Common myeloid progenitor, CD34-positive (primary cell): ENCODE results near the gene GAK.

Source experiments
- CTCF ChIA-PET: fragments of 350-600 bp; sonication (Branson Sonifier 250); formaldehyde crosslinking; loops from one replicate; lab custom pipeline; 2021; ENCODE audit warnings: antibody characterized with exemption; lab: Charles Lee
- POLR2A ChIA-PET: fragments of 350-600 bp; sonication (Branson Sonifier 250); formaldehyde crosslinking; loops from one replicate; lab custom pipeline; 2021; ENCODE audit warnings: antibody characterized with exemption; lab: Charles Lee
- DNase-seq, 3 donors: peaks; one replicate each; pipeline versions ENCODE4 v3.0.0 to v3.0.0-alpha.2; 2013
- H3K27ac ChIP-seq, 2 experiments: 1 replicate in 1 of 2; 2 replicates in 1 of 2; pipeline ENCODE4 v1.7.0; 2013; ENCODE audit warnings: inconsistent platforms in 2 of 2, low read length in 2 of 2, mild to moderate bottlenecking in 2 of 2, low read depth in 1 of 2, moderate library complexity in 1 of 2; ENCODE audit not compliant: severe bottlenecking in 2 of 2, insufficient read depth in 1 of 2, poor library complexity in 1 of 2
- H3K27me3 ChIP-seq, 5 experiments: replicated peaks in 2 of 5; 1 replicate in 3 of 5; 2 replicates in 2 of 5; pipeline versions ENCODE4 v1.6.1 to v1.7.0; 2013; ENCODE audit warnings: low read length in 4 of 5, mild to moderate bottlenecking in 2 of 5, moderate library complexity in 2 of 5, inconsistent platforms in 1 of 5; ENCODE audit not compliant: insufficient read depth in 5 of 5, control insufficient read depth in 4 of 5
- H3K36me3 ChIP-seq, 4 experiments: 1 replicate in 2 of 4; 2 replicates in 2 of 4; pipeline versions ENCODE4 v1.6.1 to v1.7.0; 2013; ENCODE audit warnings: low read length in 3 of 4, control low read depth in 1 of 4, mild to moderate bottlenecking in 1 of 4; ENCODE audit not compliant: control insufficient read depth in 4 of 4, insufficient read depth in 4 of 4
- H3K4me1 ChIP-seq, 4 experiments: 1 replicate in 3 of 4; 2 replicates in 1 of 4; pipeline versions ENCODE4 v1.6.1 to v1.7.1; 2013; ENCODE audit warnings: low read length in 3 of 4, mild to moderate bottlenecking in 3 of 4, control low read depth in 1 of 4, inconsistent platforms in 1 of 4, moderate library complexity in 1 of 4; ENCODE audit not compliant: control insufficient read depth in 4 of 4, insufficient read depth in 4 of 4; ENCODE audit errors: control extremely low read depth in 1 of 4
- H3K4me3 ChIP-seq, 7 experiments: 1 replicate in 4 of 7; 2 replicates in 3 of 7; pipeline versions ENCODE4 v1.5.1 to v1.7.0; 2013; ENCODE audit warnings: mild to moderate bottlenecking in 7 of 7, low read length in 6 of 7, moderate library complexity in 6 of 7, inconsistent platforms in 2 of 7, low read depth in 2 of 7, control low read depth in 1 of 7; ENCODE audit not compliant: insufficient read depth in 4 of 7, control insufficient read depth in 1 of 7; ENCODE audit errors: extremely low read depth in 1 of 7
- H3K9me3 ChIP-seq, 5 experiments: 1 replicate in 4 of 5; 2 replicates in 1 of 5; pipeline versions ENCODE4 v1.6.1 to v1.7.1; 2013; ENCODE audit warnings: low read length in 4 of 5, mild to moderate bottlenecking in 2 of 5, inconsistent platforms in 1 of 5, low read depth in 1 of 5, moderate library complexity in 1 of 5; ENCODE audit not compliant: control insufficient read depth in 4 of 5, insufficient read depth in 2 of 5; ENCODE audit errors: control extremely low read depth in 1 of 5
- WGBS: methylation state at CpG from one replicate; pipeline ENCODE4 v1.1.5; 2013; ENCODE audit not compliant: insufficient coverage; 5-methylcytosine and 5-hydroxymethylcytosine counted together

The GAK gene

DNA sequence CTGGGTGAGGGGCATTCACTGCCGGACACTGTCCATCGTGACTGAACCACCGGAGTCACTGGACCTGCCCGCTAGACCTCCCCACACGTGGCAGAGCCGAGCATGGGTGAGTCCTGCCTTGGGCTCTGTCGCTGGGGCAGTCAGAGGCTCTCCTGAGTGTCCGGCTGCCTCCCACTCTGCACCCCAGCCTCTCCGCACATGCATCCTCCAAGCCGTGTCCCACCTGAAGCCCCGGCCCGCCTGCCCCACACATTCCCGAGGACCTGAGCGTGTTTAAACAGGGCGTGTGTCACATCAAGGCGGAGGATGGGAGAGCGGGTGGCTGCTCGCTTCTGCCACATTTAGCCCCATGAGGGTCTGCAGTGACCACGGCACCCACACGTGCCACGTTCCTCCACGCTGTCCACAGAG, 110.9 kb downstream of the GAK start:
- Histone ChIP-seq H3K4me1 (peaks cover 0 to 4% (median 2%) of the 10 kb centered on the region in 4 experiments), H3K27ac (no peak overlapping the region), H3K36me3 (no peaks in the 10 kb centered on the region), H3K4me3 (no peak overlapping the region), H3K27me3 (peaks cover 4 to 86% (median 24%) of the 10 kb centered on the region in 5 experiments), H3K9me3 (peaks cover 0 to 6% (median 0%) of the 10 kb centered on the region in 5 experiments)
- POLR2A ChIA-PET: no interaction called here
- no peak for DNase-seq
- 93% methylated on average over 19 of the region's 22 CpGs for WGBS
- CTCF ChIA-PET: no interaction called here

DNA sequence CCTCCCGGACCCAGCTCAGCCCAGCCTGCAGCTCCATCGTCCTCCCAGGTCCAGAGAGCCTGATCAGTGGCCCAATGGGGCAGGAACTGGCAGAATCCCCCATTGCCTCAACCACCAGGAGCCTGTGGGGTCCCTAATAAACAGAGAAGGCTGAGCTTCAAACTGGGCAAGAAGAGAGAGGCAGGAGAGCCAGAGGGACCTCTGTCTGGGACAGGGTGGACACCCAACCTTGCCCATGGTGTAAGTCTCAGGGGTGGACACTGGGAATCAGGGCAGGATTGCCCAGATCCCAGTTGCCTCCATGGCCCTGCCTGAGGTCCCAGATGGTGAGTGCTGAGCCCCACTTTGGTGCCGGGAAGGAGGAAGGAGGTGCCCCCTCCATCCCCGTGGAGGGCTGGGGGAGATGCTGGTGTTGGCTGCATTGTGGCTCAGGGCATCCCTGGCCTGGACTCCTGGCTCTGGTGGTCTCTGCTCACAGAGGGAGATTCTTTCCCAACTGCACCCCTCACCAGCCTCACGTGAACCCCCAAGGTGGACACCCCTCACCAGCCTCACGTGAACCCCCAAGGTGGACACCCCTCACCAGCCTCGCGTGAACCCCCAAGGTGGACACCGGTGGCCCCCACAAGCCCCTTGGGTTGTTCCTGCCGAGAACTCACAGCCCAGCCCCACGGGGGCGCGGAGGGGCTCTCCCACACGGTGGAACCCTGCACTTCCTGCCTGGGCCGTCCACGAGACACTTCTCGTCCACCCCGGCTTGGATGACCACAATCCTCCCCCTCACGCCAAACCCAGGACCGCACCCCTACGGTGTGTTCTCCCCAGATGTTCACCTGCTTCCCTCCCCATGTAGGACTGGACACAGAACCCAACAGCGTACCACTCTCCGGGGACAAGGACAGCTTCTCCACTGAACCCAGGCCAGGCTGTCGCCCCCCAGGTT, 111.6 kb downstream of the GAK start:
- DNase-seq: no peak
- CTCF ChIA-PET: no interaction called here
- Histone ChIP-seq H3K4me3 (no peak overlapping the region), H3K27me3 (peaks cover 4 to 92% (median 24%) of the 10 kb centered on the region in 5 experiments), H3K4me1 (peaks cover 0 to 4% (median 1%) of the 10 kb centered on the region in 4 experiments), H3K9me3 (peaks cover 0 to 6% (median 0%) of the 10 kb centered on the region in 5 experiments), H3K27ac (no peak overlapping the region), H3K36me3 (no peaks in the 10 kb centered on the region)
- POLR2A ChIA-PET: no interaction called here
- 92% methylated on average over 13 of the region's 24 CpGs for WGBS

DNA sequence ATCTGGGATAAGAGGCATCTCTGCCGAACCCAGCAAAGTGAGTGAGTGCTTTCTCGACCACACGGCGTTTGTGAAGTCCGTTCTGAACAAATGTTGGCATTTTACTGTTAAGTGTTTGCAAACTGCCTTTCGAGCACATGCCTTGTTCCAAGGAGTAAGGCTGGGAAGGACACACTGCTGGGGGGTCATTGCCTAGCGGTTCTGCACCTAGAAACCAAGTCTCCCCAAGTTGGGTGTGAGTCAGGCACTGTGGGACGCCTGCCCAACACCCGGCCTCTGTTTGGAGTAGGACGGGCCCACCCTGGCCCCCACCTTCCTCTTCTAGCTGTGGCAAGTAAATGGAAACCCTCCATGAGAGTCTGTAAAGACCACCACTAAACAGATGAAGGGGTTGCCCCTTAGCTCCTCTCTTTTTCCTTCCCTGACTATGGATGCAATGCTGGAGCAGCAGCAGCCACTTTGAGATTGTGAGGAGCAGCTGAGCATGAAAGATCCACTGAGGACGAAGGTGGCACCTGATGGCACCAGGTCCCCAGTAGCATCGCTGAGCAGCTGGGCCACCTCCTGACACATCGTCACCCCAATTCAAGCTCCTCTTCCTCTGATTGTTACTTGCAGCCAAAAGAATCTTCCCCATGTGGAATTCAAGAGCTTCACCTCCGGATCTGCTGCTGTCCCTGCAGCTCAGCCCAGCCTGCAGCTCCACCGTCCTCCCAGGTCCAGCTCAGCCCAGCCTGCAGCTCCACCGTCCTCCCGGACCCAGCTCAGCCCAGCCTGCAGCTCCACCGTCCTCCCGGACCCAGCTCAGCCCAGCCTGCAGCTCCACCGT, 112.5 kb downstream of the GAK start:
- peaks cover 4 to 92% (median 19%) of the 10 kb centered on the region in 5 experiments for H3K27me3 ChIP-seq
- 94% methylated on average over 15 of the region's 20 CpGs for WGBS

DNA sequence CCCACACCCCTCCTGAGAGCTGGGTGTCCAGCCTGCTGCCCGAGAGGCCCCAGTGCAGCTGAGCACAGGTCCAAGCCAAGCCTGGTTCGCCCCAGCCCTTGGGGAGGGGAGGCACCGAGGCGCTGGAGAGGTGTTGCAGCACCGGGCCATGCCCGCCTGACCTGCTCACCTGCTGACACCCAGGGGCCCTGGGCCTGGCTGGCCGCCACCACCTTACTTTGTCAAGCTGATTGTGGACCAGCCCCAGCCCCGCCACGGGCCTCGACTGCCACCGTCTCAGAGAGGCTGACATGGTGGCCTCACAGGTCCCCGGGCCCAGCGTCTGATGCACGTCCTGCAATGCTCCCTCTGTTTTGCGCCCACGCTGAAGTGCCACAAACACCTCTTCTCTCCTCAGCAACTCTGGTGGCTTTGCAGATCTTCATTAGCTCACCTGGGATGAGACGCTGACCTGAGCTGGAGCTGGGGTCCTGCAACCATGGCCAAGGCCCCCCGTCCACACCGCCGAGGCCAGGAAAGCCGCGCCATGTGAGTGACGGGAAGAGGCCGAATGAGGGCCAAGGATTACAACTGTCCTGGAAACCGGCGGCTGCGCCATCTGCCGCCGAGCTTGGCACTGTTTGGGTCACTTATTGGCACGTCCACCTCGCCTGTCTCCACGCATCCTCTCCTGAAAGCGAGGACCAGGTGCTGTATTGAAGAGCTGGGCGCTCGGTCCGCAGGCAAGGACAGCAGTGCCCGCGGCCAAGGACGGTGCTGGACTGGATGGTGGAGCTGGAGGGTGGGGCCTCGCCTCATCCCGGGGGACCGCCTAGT, 113.8 kb downstream of the GAK start:
- no peaks in the 10 kb centered on the region for H3K36me3 ChIP-seq
- H3K4me3 ChIP-seq: no peak overlapping the region
- DNase-seq: no peak
- no peak overlapping the region for H3K27ac ChIP-seq
- no peaks in the 10 kb centered on the region for H3K4me1 ChIP-seq
- 93% methylated on average over 42 of the region's 42 CpGs for WGBS
- ChIA-PET CTCF (no interaction called here), POLR2A (no interaction called here)
- H3K9me3 ChIP-seq: peaks cover 0 to 6% (median 0%) of the 10 kb centered on the region in 5 experiments
- peaks cover 4 to 92% (median 22%) of the 10 kb centered on the region in 5 experiments for H3K27me3 ChIP-seq

More for the DNA sequence above, 112.5 kb downstream of the GAK start:
- Histone ChIP-seq H3K4me3 (no peak overlapping the region), H3K36me3 (no peaks in the 10 kb centered on the region), H3K9me3 (peaks cover 0 to 6% (median 0%) of the 10 kb centered on the region in 5 experiments), H3K4me1 (no peaks in the 10 kb centered on the region), H3K27ac (no peak overlapping the region)
- no peak for DNase-seq
- ChIA-PET POLR2A (no interaction called here), CTCF (no interaction called here)

DNA sequence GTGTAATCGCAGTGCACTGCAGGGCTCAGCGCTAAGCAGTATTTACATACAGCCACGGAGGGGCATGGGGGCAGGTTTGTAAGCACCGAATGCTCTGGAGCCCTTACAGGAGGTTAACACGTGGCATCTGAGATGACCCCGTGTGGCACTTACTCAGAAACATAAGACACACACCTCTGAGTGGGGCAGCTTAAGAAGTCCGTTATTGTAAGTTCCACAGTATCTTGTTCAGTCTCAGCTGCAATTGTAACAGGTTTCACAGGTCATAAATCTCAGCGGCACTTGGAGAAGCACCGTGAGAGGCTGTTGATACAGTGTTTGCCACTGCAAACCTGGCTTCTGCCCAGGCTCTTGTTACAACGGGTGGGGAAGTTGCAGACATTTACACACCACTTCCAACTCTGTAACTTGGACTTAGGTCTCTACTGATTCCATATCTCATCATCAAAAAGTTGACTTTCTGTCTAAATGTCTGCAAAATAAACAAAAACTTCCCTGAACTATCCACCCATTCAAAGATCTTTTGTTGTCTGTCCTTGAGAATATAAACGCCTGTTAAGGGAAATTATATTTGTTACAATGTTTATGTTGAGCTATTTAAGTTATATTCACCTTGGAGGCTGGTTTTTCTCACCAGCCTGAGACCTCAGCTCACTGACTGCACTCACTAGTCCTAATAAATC, 116.5 kb downstream of the GAK start:
- no peak overlapping the region for H3K4me3 ChIP-seq
- CTCF ChIA-PET: no interaction called here
- POLR2A ChIA-PET: no interaction called here
- peaks cover 8 to 88% (median 22%) of the 10 kb centered on the region in 5 experiments for H3K27me3 ChIP-seq
- 46% methylated on average over 10 of the region's 11 CpGs for WGBS
- DNase-seq: no peak
- H3K36me3 ChIP-seq: no peaks in the 10 kb centered on the region
- H3K4me1 ChIP-seq: no peaks in the 10 kb centered on the region
- H3K27ac ChIP-seq: no peak overlapping the region
- peaks cover 0 to 6% (median 0%) of the 10 kb centered on the region in 5 experiments for H3K9me3 ChIP-seq

DNA sequence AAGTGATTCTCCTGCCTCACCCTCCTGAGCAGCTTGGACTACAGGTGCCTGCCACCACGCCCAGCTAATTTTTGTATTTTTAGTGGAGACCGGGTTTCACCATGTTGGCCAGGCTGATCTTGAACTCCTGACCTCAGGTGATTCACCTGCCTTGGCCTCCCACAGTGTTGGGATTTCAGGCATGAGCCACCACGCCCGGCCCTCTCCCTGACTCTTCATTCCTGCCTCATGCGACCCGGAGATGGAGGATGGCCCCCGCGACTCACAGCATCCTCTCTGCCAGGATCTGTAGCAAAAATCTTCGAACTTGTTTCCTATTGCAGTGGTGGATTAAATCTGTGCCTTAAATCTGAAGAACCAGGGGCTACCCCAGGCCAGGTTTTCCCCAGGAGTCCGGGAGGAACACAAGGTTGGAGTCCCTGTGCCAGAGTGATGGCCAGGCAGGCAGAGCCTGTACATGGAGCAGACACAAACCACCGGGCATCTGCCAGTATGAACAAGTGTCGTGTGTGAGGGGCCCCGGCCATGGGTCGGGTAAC, 117.7 kb downstream of the GAK start:
- ChIA-PET CTCF (no interaction called here), POLR2A (interaction anchor here (0.9 kb wide), 1 partner anchor 117 kb away, joined by 5 read pairs; the partner anchor contains the start of genes GAK and TMEM175)
- Histone ChIP-seq H3K27me3 (peaks cover 8 to 80% (median 23%) of the 10 kb centered on the region in 5 experiments), H3K36me3 (no peaks in the 10 kb centered on the region), H3K27ac (no peak overlapping the region), H3K4me3 (no peak overlapping the region), H3K9me3 (peaks cover 0 to 1% (median 0%) of the 10 kb centered on the region in 5 experiments), H3K4me1 (no peaks in the 10 kb centered on the region)
- DNase-seq: no peak
- 82% methylated on average over 12 of the region's 14 CpGs for WGBS
